ENCODE data around the gene FNDC1. TPM values are rescaled to one million over a fixed set of nuclear protein-coding genes. Genes with fewer than 3 reads are reported as not detected.

FNDC1 gene
- total and polyA plus RNA-seq, 9 donors = 73.6 to 344 (median 187) TPM

- H3K4me3 ChIP-seq (ENCODE audit: low read length) = no peak overlapping the region
- H3K9me3 ChIP-seq (replicated peaks; ENCODE audit: control insufficient read depth, low read depth, low read length) = no peaks in the 10 kb centered on the region
- DNase-seq = no peak
- H3K36me3 ChIP-seq (ENCODE audit: control insufficient read depth, insufficient read depth, low read length) = peaks cover 2% of the 10 kb centered on the region
- peaks cover 9% of the 10 kb centered on the region for H3K27me3 ChIP-seq (ENCODE audit: control insufficient read depth, insufficient read depth, low read length)
- no peak overlapping the region for H3K27ac ChIP-seq (ENCODE audit: low read length)
- 80% methylated on average over 1 of the region's 9 CpGs for WGBS (ENCODE audit: insufficient coverage)
- peaks cover 3% of the 10 kb centered on the region for H3K4me1 ChIP-seq (ENCODE audit: control insufficient read depth, insufficient read depth, low read length)
These were observed 69.8 kb downstream of the FNDC1 start for GRCh38 chr6:159238920-159239558.

DNA sequence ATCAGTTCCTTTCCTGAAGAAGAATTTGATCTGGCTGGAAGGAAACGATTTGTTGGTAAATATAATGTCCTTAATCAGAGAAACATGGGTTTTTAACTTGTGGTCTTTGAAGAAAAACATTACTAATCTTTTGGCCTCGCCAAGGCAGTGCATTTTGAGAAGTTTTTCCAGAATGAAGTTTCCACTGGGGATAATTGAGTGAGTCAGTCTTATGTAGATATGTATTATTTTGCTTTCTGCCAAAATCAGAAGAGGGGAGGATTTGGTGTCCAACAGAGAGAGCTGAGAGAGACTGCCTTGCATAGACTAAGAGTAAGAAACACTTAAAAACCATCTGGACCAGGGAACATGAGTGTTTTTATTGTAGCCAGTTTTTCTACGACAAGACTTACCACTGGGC is 79.9 kb downstream of the FNDC1 start:
- peaks cover 20% of the 10 kb centered on the region for H3K36me3 ChIP-seq (ENCODE audit: control insufficient read depth, insufficient read depth, low read length)
- no peak overlapping the region for H3K4me3 ChIP-seq (ENCODE audit: low read length)
- WGBS (ENCODE audit: insufficient coverage) = 5% methylated on average over 2 of the region's 3 CpGs
- peak; percentile 99 for DNase-seq
- H3K9me3 ChIP-seq (replicated peaks; ENCODE audit: control insufficient read depth, low read depth, low read length) = no peaks in the 10 kb centered on the region
- peaks cover 22% of the 10 kb centered on the region for H3K4me1 ChIP-seq (ENCODE audit: control insufficient read depth, insufficient read depth, low read length)
- H3K27me3 ChIP-seq (ENCODE audit: control insufficient read depth, insufficient read depth, low read length) = no peaks in the 10 kb centered on the region
- peak overlapping the region; percentile 77 for H3K27ac ChIP-seq (ENCODE audit: low read length)

GRCh38 chr6:159249752-159250151 is 80.6 kb downstream of the FNDC1 start:
- H3K27ac ChIP-seq (ENCODE audit: low read length) = peak overlapping the region; percentile 77
- no CpG with 5 or more reads among the region's 8 CpGs for WGBS (ENCODE audit: insufficient coverage)
- peaks cover 22% of the 10 kb centered on the region for H3K4me1 ChIP-seq (ENCODE audit: control insufficient read depth, insufficient read depth, low read length)
- H3K36me3 ChIP-seq (ENCODE audit: control insufficient read depth, insufficient read depth, low read length) = peaks cover 21% of the 10 kb centered on the region
- H3K4me3 ChIP-seq (ENCODE audit: low read length) = no peak overlapping the region
- no peaks in the 10 kb centered on the region for H3K27me3 ChIP-seq (ENCODE audit: control insufficient read depth, insufficient read depth, low read length)
- H3K9me3 ChIP-seq (replicated peaks; ENCODE audit: control insufficient read depth, low read depth, low read length) = no peaks in the 10 kb centered on the region
- peak; percentile 42 for DNase-seq

DNA sequence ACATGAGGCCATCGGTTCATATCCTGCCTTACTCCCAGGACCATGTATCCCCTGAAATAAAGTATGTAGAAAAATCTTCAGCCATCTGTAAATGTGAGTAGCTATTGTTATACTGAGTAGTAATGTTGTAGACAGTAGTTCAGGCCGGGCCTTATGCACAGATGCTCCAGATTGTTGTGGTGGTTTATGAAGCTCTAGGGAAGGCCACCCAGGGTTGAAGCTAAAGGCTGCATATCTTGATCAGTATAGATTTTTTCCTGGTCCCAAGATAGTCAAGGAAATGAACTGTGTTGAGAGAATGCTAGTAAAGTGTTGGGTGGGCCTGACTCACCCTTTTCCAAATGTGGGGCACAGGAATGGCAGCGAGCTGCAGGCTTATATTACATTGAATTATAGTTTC is 81.4 kb downstream of the FNDC1 start:
- Histone ChIP-seq H3K27ac (ENCODE audit: low read length) (no peak overlapping the region), H3K27me3 (ENCODE audit: control insufficient read depth, insufficient read depth, low read length) (no peaks in the 10 kb centered on the region), H3K9me3 (replicated peaks; ENCODE audit: control insufficient read depth, low read depth, low read length) (no peaks in the 10 kb centered on the region), H3K4me1 (ENCODE audit: control insufficient read depth, insufficient read depth, low read length) (peaks cover 22% of the 10 kb centered on the region), H3K36me3 (ENCODE audit: control insufficient read depth, insufficient read depth, low read length) (peaks cover 25% of the 10 kb centered on the region), H3K4me3 (ENCODE audit: low read length) (no peak overlapping the region)
- WGBS (ENCODE audit: insufficient coverage) = 82% methylated on average over 2 of the region's 3 CpGs
- no peak for DNase-seq

- H3K36me3 ChIP-seq (ENCODE audit: control insufficient read depth, insufficient read depth, low read length) = peaks cover 29% of the 10 kb centered on the region
- H3K4me3 ChIP-seq (ENCODE audit: low read length) = no peak overlapping the region
- H3K9me3 ChIP-seq (replicated peaks; ENCODE audit: control insufficient read depth, low read depth, low read length) = no peaks in the 10 kb centered on the region
- peak; percentile 62 for DNase-seq
- 79% methylated on average over 5 of the region's 10 CpGs for WGBS (ENCODE audit: insufficient coverage)
- no peaks in the 10 kb centered on the region for H3K27me3 ChIP-seq (ENCODE audit: control insufficient read depth, insufficient read depth, low read length)
- no peak overlapping the region for H3K27ac ChIP-seq (ENCODE audit: low read length)
- H3K4me1 ChIP-seq (ENCODE audit: control insufficient read depth, insufficient read depth, low read length) = peaks cover 22% of the 10 kb centered on the region
These were observed 83.8 kb downstream of the FNDC1 start for GRCh38 chr6:159252955-159253508.

DNA sequence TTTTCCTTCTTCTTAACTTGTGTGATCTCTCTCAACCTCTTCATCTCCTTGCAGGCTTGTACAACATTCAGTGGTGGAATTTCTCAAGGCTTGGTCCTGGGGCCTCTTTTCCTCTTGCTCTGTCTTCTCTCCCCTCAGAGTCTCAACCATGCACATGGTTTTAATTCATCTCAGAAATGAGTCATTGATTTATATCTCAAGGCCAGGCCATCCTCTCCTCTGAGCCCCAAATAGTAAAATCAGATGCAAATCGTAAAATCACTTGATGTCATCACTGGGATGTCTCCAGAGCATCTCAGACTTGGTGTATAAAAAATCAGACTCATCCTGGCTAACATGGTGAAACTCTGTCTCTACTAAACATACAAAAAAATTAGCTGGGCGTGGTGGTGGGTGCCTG is 85.0 kb downstream of the FNDC1 start:
- Histone ChIP-seq H3K4me1 (ENCODE audit: control insufficient read depth, insufficient read depth, low read length) (peaks cover 23% of the 10 kb centered on the region), H3K9me3 (replicated peaks; ENCODE audit: control insufficient read depth, low read depth, low read length) (no peaks in the 10 kb centered on the region), H3K27me3 (ENCODE audit: control insufficient read depth, insufficient read depth, low read length) (no peaks in the 10 kb centered on the region), H3K36me3 (ENCODE audit: control insufficient read depth, insufficient read depth, low read length) (peaks cover 32% of the 10 kb centered on the region), H3K4me3 (ENCODE audit: low read length) (no peak overlapping the region), H3K27ac (ENCODE audit: low read length) (no peak overlapping the region)
- peak; percentile 86 for DNase-seq
- no CpG with 5 or more reads among the region's 2 CpGs for WGBS (ENCODE audit: insufficient coverage)

- Histone ChIP-seq H3K4me3 (ENCODE audit: low read length) (no peak overlapping the region), H3K27ac (ENCODE audit: low read length) (no peak overlapping the region), H3K9me3 (replicated peaks; ENCODE audit: control insufficient read depth, low read depth, low read length) (no peaks in the 10 kb centered on the region), H3K27me3 (ENCODE audit: control insufficient read depth, insufficient read depth, low read length) (no peaks in the 10 kb centered on the region), H3K4me1 (ENCODE audit: control insufficient read depth, insufficient read depth, low read length) (peaks cover 21% of the 10 kb centered on the region), H3K36me3 (ENCODE audit: control insufficient read depth, insufficient read depth, low read length) (peaks cover 31% of the 10 kb centered on the region)
- WGBS (ENCODE audit: insufficient coverage) = 95% methylated on average over 3 of the region's 4 CpGs
- no peak for DNase-seq
These were observed 86.3 kb downstream of the FNDC1 start for GRCh38 chr6:159255434-159255951.

GRCh38 chr6:159256128-159256527 is 86.9 kb downstream of the FNDC1 start:
- Histone ChIP-seq H3K9me3 (replicated peaks; ENCODE audit: control insufficient read depth, low read depth, low read length) (no peaks in the 10 kb centered on the region), H3K27me3 (ENCODE audit: control insufficient read depth, insufficient read depth, low read length) (no peaks in the 10 kb centered on the region), H3K36me3 (ENCODE audit: control insufficient read depth, insufficient read depth, low read length) (peaks cover 26% of the 10 kb centered on the region), H3K4me3 (ENCODE audit: low read length) (no peak overlapping the region), H3K27ac (ENCODE audit: low read length) (no peak overlapping the region), H3K4me1 (ENCODE audit: control insufficient read depth, insufficient read depth, low read length) (peaks cover 17% of the 10 kb centered on the region)
- DNase-seq = no peak
- no CpG with 5 or more reads among the region's 5 CpGs for WGBS (ENCODE audit: insufficient coverage)

DNA sequence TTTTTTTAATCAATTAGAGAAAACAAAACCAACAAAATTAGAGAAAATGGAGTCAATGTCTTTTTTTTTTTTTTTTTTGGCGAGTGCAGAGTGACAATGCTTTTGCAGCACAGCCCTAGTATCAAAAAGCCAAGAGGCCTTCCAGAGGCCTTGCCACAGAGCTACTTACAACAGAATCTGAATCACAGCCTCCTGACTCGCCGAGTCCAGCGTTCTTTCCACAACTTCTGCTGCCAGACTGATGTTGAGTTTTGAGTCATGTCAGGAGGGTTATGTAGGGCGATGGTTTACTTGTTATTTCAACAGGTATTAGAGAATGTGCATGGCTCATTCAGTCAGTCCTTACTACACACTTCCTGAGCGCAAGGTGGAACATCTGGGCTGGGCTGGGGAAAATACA is 88.6 kb downstream of the FNDC1 start:
- WGBS (ENCODE audit: insufficient coverage) = no CpG with 5 or more reads among the region's 6 CpGs
- peak overlapping the region; percentile 13 for H3K27ac ChIP-seq (ENCODE audit: low read length)
- no peaks in the 10 kb centered on the region for H3K27me3 ChIP-seq (ENCODE audit: control insufficient read depth, insufficient read depth, low read length)
- peaks cover 20% of the 10 kb centered on the region for H3K36me3 ChIP-seq (ENCODE audit: control insufficient read depth, insufficient read depth, low read length)
- peak; percentile 55 for DNase-seq
- peaks cover 17% of the 10 kb centered on the region for H3K4me1 ChIP-seq (ENCODE audit: control insufficient read depth, insufficient read depth, low read length)
- H3K4me3 ChIP-seq (ENCODE audit: low read length) = no peak overlapping the region
- no peaks in the 10 kb centered on the region for H3K9me3 ChIP-seq (replicated peaks; ENCODE audit: control insufficient read depth, low read depth, low read length)

DNA sequence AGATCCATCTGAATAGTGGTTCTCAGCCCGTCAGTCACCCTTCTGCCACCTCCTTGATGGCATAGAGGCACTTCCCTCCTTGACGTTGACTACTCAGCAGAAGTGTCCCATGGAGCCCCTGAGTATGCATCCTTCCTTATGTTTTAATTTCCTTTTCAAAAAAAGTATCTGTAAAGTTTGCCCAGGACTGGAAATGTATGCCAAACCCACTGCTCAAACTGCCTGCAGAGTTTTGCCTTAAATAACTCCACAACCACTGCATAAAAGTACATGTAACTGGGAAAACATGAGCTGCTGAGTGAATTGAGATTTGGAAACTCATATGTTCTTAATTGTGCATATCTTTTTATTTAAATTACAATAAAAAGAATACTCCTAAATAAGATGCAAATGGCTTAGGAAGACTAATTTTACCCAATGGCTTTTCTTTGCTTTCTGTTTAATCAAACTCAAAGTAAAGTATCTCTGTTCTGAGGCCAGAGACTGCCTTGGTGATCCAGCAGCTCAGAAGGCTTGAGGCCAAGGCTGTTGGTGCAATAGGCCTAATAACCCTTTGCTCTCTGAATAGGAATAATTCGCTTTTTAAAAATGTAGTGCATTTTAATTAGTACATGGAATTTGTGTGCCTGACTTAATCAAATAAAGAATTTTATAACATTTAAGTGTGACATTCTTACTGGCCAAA is 90.4 kb downstream of the FNDC1 start:
- Histone ChIP-seq H3K27ac (ENCODE audit: low read length) (peak overlapping the region; percentile 35), H3K4me1 (ENCODE audit: control insufficient read depth, insufficient read depth, low read length) (peaks cover 10% of the 10 kb centered on the region), H3K9me3 (replicated peaks; ENCODE audit: control insufficient read depth, low read depth, low read length) (no peaks in the 10 kb centered on the region), H3K4me3 (ENCODE audit: low read length) (no peak overlapping the region), H3K27me3 (ENCODE audit: control insufficient read depth, insufficient read depth, low read length) (no peaks in the 10 kb centered on the region), H3K36me3 (ENCODE audit: control insufficient read depth, insufficient read depth, low read length) (peaks cover 17% of the 10 kb centered on the region)
- 78% methylated on average over 1 of the region's 3 CpGs for WGBS (ENCODE audit: insufficient coverage)
- peak; percentile 76 for DNase-seq
